Stimulated activated CD8-positive, alpha-beta memory T cell treated with anti-CD3 and anti-CD28 coated beads, Interleukin-15, amount 100 ng/mL, for 4 hours (primary cell): Measurements from ENCODE around the gene PDZD8.

Source experiments
- DNase-seq, 2 donors: peaks; one replicate each; pipeline ENCODE4 v3.0.0-alpha.2; 2020; ENCODE audit warnings: low read depth in 2 of 2

PDZD8 gene

GRCh38 chr10:117375360-117376178, at the start of gene PDZD8:
TSS of gene PDZD8 (minus strand) at chr10:117375440. CDS start at chr10:117375227, 213 bp downstream.
- DNase-seq, result peak; percentile 81 to 84

DNA sequence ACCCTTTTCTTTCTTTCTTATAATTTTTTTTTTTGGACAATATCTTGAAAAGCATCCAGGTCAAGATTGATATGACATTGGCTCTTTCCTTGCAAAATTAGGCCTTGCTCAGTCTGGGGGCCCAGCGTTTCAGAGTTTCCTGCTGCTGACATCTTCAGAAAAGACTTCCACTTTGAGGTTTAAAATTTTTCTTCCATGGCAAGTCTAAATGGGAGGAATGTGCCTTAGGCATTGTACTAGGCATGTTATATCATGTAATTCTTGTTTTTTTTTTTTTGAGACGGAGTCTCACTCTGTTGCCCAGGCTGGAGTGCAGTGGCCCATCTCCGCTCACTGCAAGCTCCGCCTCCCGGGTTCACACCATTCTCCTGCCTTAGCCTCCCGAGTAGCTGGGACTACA, 48.9 kb upstream of the PDZD8 start:
- DNase-seq, result no peak

DNA sequence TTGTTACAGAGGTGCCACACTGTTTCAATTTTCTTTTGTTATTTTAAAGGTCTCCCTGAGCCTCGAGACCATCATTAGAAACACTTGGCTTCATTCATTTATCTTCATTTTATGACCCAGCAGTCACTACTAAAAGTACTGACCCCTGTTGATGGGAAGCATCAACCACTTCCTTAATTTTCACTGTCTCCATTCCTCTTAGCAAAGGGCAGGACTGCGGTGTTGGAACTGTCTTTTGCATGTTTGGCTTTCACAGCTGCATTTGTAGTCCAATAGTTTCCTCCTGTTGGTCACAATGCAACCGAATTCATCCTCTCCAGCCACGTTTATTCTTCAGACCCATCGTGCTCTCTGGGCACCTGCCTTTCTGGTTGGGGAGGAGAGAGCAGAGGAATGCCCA, 46.7 kb upstream of the PDZD8 start:
- no peak for DNase-seq

DNA sequence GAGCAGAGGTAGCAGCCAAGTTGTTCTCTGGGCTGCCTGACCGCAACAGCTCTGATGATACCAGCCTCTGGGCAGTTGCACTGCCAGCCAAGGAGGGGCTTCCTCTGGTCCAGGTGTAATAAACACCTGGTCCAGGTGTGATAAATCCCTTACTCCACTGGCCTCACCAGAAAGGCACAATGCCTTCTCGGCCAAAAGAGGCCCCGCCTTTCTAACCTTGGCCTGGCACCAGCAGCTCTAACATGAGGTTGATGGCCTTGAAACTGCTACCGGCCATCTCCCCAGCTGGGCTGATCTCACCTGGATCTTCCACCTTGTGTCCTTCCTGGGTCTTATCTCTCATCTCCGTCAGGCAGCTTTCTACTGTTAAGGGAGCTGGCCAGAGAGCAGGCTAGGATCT, 45.5 kb upstream of the PDZD8 start:
- DNase-seq, result no peak

DNA sequence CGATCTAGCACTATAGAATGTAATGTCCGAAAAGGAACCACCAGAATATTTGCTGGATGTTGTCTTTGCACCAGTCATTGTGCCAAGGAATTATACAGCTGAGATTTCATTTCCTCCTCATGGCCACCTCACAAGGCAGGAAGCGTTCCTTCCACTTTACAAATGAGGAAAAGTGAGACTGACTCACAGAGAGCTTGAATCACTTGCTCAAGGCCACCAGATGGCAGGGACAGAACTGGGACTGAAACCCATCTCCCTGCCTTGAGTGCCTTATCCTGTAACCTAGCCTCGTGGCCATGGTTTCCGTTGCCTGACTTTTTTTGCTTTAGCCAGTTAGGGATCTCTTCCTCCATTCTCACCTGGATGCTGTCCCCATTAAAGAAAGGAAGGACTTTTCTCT, 44.7 kb upstream of the PDZD8 start:
- DNase-seq, result no peak

DNA sequence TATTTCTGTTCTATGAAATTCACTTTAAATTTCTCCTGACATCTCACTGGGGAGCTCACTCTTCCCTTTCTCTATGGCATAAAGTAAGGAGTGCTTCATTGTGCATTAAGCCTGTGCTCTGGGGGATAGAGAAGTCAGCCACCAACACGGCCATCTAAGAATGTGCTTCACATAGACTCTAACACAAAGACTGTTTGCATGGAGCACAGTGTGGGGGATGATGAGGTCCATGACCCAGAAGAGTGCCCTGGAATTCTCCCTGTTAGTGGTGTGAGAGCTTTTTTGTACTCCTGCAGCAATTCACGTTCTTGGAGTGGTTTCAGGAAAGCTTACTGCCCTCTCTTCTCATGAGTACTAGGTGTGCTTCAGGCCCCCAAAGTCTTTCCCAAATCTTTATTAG, 43.9 kb upstream of the PDZD8 start:
- DNase-seq, result no peak

- no peak for DNase-seq
Observed at GRCh38 chr10:117418121-117418520, 42.9 kb upstream of the PDZD8 start.

GRCh38 chr10:117417196-117417595, 42.0 kb upstream of the PDZD8 start:
- no peak for DNase-seq

- no peak for DNase-seq
Observed at GRCh38 chr10:117413928-117414618, 38.8 kb upstream of the PDZD8 start.

- DNase-seq, result no peak
Observed at GRCh38 chr10:117412469-117413010, 37.3 kb upstream of the PDZD8 start.

DNA sequence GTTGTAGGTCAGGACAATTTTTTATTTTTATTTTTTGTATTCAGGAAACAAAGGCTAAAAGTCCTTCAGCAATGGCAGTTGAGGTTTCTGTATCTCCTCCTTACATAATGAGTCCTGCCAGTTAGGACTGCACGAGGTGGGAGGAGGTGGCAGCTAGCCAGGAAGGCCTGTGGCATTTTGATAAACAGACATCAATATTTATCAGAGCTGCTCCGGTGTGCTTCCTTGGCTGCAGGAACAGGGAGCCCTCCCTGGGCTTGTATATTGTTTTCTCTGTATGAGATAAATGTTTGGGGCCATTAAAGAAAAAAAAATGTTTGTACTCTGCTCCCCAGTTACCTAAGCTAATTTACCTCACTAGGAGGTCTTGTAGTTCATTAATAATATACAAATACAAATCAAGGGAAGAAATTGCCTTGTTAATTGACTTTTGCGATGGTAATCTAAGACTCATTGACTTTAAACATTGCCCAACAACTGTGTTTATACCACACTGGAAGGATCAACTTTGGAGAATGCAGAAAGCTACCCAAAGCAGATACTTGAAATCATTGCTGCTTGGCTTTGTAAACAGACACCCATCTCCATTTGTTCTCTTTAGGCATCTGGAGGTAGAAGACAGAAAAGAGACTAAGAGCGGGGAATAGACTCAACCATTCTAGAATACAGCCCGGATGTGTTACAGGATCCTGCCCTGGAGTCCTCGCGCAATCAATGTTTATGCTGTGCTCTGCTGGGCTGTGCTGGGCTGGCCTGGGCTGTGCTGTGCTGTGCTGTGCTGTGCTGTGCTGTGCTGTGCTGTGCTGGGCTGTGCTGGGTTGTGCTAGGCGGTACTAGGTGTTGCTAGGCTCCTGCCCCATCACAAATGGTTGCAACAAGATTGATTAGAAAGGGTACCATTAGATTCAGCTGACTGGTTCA, 36.5 kb upstream of the PDZD8 start:
- DNase-seq, result no peak

DNA sequence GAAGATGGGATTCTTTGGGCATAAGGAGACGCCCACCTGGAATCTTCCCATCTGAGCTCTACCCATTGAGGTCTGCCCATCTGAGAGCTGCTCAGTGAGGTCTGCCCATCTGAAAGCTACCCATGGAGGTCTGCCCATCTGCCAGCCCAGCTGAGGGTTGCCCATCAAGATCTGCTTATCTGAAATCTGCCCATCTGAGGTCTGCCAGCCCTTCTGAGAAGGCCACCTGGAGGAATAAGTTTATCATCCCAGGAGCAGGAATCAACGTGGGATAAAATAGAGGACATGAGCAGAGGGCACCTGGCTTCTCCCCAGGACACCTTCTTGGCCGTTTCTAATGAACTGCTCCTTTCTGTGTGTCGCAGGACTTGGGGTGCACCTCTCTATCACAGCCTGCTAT, 35.3 kb upstream of the PDZD8 start:
- DNase-seq, result no peak

GRCh38 chr10:117409549-117410305, 34.5 kb upstream of the PDZD8 start:
- DNase-seq, result no peak

GRCh38 chr10:117408436-117409384, 33.5 kb upstream of the PDZD8 start:
- no peak for DNase-seq

DNA sequence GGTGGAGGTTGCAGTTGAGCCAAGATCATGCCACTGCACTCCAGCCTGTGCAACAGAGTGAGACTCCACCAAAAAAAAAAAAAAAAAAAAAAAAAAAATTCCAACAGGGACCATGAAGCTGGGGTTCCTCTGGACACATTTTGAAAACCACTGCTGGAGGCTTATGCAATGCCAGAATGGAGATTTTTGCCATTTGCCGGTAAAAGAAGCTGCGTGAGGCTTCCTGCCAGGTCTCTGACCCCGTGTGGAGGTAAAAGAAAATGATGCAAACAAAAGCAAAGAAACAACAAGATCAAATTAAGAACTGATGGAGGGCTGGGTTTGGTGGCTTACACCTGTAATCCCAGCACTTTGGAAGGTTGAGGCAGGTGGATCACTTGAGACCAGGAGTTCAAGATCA, 30.5 kb upstream of the PDZD8 start:
- DNase-seq, result no peak

- no peak for DNase-seq
Observed at GRCh38 chr10:117400329-117400728, 25.1 kb upstream of the PDZD8 start.

GRCh38 chr10:117399341-117400196, 24.3 kb upstream of the PDZD8 start:
- no peak for DNase-seq

DNA sequence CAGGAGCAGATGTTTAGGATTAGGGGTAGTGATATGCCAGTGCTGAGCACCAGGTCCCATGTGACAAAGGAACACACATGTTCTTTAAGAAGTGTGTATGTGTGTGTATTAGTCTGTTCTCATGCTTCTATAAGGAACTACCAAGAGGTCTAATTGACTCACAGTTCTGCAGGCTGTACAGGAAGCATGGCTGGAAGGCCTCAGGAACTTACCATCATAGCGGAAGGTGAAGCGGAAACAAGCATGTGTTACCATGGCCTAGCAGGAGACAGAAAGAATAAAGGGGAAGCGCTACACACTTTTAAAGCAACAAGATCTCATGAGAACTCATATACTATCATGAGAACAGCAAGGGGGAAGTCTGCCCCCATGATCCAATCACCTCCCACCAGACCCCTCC, 22.8 kb upstream of the PDZD8 start:
- DNase-seq, result no peak
